Body of pancreas (tissue), 4 donors: ENCODE results near the gene PNMA6F. TPM values are rescaled to one million over a fixed set of nuclear protein-coding genes. Genes with fewer than 3 reads are reported as not detected.

Experiments used
- ATAC-seq: fragments of 150-250 bp; one replicate; pipeline ENCODE4 v1.9.1; 2016
- DNase-seq, 4 donors: peaks; one replicate each; pipeline ENCODE4 v3.0.0-alpha.2; 2019
- H3K27ac ChIP-seq, 4 donors: fragments of 200-600 bp; sonication (generic); 1 replicate in 3 of 4; 2 replicates in 1 of 4; pipeline versions ENCODE4 v1.5.1 to v1.6.1; 2016 to 2019; ENCODE audit warnings: mild to moderate bottlenecking in 1 of 4, mixed read lengths in 1 of 4, moderate library complexity in 1 of 4
- H3K27me3 ChIP-seq, 2 donors: fragments of 200-600 bp; sonication (generic); one replicate each; pipeline ENCODE4 v1.6.0; 2016; ENCODE audit warnings: mild to moderate bottlenecking in 1 of 2
- H3K36me3 ChIP-seq, 2 donors: fragments of 200-600 bp; sonication (generic); replicated peaks in 1 of 2; 2 replicates each; pipeline ENCODE4 v1.5.1; 2016; ENCODE audit warnings: low read depth in 2 of 2; ENCODE audit not compliant: insufficient read depth in 1 of 2
- H3K4me1 ChIP-seq: fragments of 200-600 bp; sonication (generic); one replicate; pipeline ENCODE4 v1.6.0; 2016
- H3K4me3 ChIP-seq, 2 donors: fragments of 200-600 bp; sonication (generic); 1 replicate in 1 of 2; 2 replicates in 1 of 2; pipeline ENCODE4 v1.5.1; 2016 to 2019
- H3K9me3 ChIP-seq, 3 donors: fragments of 200-600 bp; sonication (generic); 1 replicate in 2 of 3; 2 replicates in 1 of 3; pipeline ENCODE4 v1.5.1; 2016
- POLR2A ChIP-seq, 3 donors: fragments of 450-650 bp; IDR thresholded peaks; one replicate each; pipeline ENCODE4 v1.6.1; 2016; ENCODE audit warnings: antibody characterized with exemption in 3 of 3, mild to moderate bottlenecking in 2 of 3
- WGBS, 2 donors: methylation state at CpG; one replicate each; pipeline ENCODE4 v1.1.5; 2017; 5-methylcytosine and 5-hydroxymethylcytosine counted together
- intact Hi-C: fragments of 100-400 bp; cut with DNase I; formaldehyde crosslinking; loops from one replicate; pipeline ENCODE4 v1.15.1; 2023
- total RNA-seq, 2 donors: library from RNA; depleted of rRNA; stranded (reverse); fragments of >200 nt; gene quantifications; one replicate each; pipeline ENCODE4 v1.1.0, GENCODE V29; 2016
- TF ChIP-seq, protein P1 (sequence below), 7 experiments: fragments of 450-650 bp in 4 of 7; fragments of 200-600 bp in 3 of 7; sonication (generic) in 3 of 7; IDR thresholded peaks; one replicate each; pipeline ENCODE4 v1.5.1; 2016 to 2019; ENCODE audit warnings: antibody characterized with exemption in 7 of 7

The PNMA6F gene
- total RNA-seq, 2 donors from 2014 or later = not detected

DNA sequence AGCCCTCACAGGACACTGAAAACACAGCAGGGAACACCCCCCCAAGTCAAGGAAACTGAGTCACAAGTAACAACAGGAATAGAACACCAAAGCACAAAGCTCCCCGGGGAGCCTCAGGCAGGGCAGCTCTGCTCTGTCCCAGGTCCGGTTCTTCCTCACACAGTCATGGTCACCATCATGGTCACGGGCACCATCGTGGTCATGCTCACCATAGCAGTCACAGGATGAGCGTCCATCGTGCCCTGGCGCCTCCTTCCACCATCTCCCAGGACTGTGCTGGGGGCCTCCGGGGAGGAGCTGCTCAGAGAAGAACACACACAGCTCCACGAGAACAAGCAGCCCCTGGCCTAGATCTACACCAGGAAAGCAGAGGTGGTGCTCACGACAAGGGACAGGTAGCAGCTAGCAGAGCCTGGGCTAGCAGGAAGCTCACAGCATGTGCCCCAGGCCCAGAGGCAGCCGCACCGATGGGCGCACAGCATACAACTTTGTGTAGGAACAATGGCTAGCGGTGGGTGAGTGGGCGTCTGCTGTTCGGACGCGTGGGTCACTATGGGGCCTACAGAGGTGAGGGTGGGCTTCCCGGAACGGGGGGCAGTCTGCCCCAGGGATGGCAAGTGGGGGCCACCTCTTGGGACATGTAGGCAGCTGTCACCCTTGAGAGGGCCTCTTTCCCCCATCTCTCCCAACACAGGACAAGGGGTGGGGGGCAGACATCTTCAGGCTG is 3.4 kb downstream of the PNMA6F start:
- Histone ChIP-seq H3K9me3 (no peaks in the 10 kb centered on the region), H3K4me3 (no peak overlapping the region), H3K36me3 (no peaks in the 10 kb centered on the region), H3K4me1 (no peaks in the 10 kb centered on the region), H3K27me3 (no peaks in the 10 kb centered on the region), H3K27ac (no peak overlapping the region)
- TF ChIP-seq POLR2A (IDR thresholded peaks at IDR 0.05) = no peak
- TF ChIP-seq, protein P1, sequence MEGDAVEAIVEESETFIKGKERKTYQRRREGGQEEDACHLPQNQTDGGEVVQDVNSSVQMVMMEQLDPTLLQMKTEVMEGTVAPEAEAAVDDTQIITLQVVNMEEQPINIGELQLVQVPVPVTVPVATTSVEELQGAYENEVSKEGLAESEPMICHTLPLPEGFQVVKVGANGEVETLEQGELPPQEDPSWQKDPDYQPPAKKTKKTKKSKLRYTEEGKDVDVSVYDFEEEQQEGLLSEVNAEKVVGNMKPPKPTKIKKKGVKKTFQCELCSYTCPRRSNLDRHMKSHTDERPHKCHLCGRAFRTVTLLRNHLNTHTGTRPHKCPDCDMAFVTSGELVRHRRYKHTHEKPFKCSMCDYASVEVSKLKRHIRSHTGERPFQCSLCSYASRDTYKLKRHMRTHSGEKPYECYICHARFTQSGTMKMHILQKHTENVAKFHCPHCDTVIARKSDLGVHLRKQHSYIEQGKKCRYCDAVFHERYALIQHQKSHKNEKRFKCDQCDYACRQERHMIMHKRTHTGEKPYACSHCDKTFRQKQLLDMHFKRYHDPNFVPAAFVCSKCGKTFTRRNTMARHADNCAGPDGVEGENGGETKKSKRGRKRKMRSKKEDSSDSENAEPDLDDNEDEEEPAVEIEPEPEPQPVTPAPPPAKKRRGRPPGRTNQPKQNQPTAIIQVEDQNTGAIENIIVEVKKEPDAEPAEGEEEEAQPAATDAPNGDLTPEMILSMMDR (IDR thresholded peaks at IDR 0.05) = no peak
- DNase-seq (no peak), ATAC-seq (no peak)
- intact Hi-C loops = no loop called here
- WGBS, 2 donors = 87% methylated on average over 17 of the region's 20 CpGs; no CpG with 5 or more reads in 1 of the 2 donors

DNA sequence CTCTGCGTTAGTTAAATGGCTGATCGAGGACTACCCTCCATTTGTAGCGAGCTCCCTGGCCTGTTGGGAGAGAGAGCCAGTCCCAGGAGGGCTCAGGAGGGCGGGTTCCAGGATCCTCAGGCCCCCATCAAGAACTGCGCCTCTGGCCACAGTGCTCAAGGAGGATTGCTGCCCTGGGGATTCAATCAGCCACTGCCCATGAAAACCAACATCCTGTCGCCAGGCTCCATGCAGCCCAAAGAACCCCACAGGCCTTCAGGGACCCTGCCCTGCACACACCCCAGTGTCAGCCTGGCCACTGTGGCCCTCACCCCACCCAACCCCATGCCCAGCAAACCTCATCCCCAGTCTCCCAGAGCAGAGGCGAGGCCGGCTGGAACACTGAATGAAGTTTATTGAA is 4.3 kb downstream of the PNMA6F start:
- intact Hi-C loops = no loop called here
- H3K9me3 ChIP-seq = no peaks in the 10 kb centered on the region
- DNase-seq (no peak), ATAC-seq (no peak)
- no peak for TF ChIP-seq POLR2A (IDR thresholded peaks at IDR 0.05)
- TF ChIP-seq, protein P1 (IDR thresholded peaks at IDR 0.05) = no peak
- no peaks in the 10 kb centered on the region for H3K36me3 ChIP-seq
- WGBS, 2 donors = 93% methylated on average over 3 of the region's 8 CpGs; no CpG with 5 or more reads in 1 of the 2 donors
- no peaks in the 10 kb centered on the region for H3K27me3 ChIP-seq
- no peak overlapping the region for H3K27ac ChIP-seq
- H3K4me1 ChIP-seq = no peaks in the 10 kb centered on the region
- H3K4me3 ChIP-seq = no peak overlapping the region

DNA sequence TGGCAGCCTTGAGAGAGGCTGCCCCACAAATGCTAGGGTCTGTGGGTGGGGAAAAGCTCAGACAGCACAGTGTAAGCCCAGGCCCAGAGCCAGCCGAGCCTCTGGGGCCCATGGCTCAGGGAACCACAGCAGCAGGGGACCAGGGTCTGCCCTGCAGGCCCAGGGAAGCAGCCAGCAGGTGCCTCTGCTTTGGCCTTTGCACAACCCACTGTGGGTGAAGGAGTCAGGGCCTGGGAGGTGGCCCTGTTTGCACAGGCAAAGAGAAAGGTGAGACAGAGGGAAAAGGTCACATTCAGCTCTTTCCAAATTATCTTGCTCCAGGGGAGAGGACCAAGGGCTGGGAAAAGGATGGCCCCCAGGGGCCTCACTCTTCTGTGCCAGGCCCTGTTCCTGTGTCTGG is 8.7 kb downstream of the PNMA6F start:
- Histone ChIP-seq H3K27me3 (no peaks in the 10 kb centered on the region), H3K4me1 (no peaks in the 10 kb centered on the region), H3K9me3 (no peaks in the 10 kb centered on the region), H3K4me3 (no peak overlapping the region), H3K36me3 (no peaks in the 10 kb centered on the region), H3K27ac (no peak overlapping the region)
- no peak for ATAC-seq
- intact Hi-C loops = no loop called here
- TF ChIP-seq, protein P1 (IDR thresholded peaks at IDR 0.05) = no peak
- no peak for TF ChIP-seq POLR2A (IDR thresholded peaks at IDR 0.05)
- no CpG with 5 or more reads among the region's 1 CpG for WGBS, 2 donors
- no peak for DNase-seq

DNA sequence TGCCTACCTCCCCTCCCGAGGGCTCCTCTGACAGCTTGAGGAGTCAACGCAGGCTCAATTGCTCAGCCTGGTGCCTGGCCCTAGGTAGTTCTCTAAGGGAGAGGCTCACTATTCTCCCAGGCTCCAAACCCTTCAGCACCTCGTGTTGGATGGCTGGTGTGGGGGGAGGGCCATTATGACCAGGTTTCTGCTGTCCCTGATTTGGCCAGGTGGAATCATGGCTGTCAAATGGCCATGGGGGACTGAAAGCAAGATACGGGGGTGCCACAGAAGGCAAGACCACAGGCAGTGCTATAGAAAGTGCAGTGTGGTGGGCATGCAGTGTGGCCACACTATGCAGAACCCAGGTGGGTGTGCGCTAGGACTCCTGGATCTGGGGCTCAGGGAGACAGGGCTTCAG is 9.5 kb downstream of the PNMA6F start:
- WGBS, 2 donors = 83% methylated on average over 5 of the region's 5 CpGs; no CpG with 5 or more reads in 1 of the 2 donors
- Histone ChIP-seq H3K36me3 (no peaks in the 10 kb centered on the region), H3K9me3 (no peaks in the 10 kb centered on the region), H3K27me3 (no peaks in the 10 kb centered on the region), H3K4me1 (no peaks in the 10 kb centered on the region), H3K27ac (no peak overlapping the region), H3K4me3 (no peak overlapping the region)
- TF ChIP-seq, protein P1 (IDR thresholded peaks at IDR 0.05) = no peak
- no peak for TF ChIP-seq POLR2A (IDR thresholded peaks at IDR 0.05)
- intact Hi-C loops = no loop called here
- DNase-seq (no peak), ATAC-seq (no peak)

DNA sequence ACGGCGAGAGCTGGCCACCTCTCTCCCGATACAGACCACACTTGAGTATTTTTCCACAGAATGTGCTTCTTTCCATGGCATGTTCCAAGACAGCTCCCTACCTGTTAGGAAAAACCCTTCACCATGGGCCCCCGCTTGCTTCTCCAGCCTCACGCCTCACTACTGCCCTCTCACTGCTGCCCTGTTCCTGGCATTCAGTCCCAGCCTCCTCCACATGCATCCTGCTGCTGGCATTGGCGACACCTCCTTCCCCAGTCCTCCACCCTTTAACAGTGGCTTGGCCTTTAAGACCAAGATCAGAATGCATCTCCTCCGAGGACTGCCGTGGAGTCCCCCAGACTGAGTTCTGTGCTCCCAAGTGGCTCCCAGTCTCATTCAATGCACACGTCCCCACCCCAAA is 10.7 kb downstream of the PNMA6F start:
- Histone ChIP-seq H3K36me3 (no peaks in the 10 kb centered on the region), H3K4me1 (no peaks in the 10 kb centered on the region), H3K27me3 (no peaks in the 10 kb centered on the region), H3K9me3 (no peaks in the 10 kb centered on the region), H3K4me3 (no peak overlapping the region), H3K27ac (no peak overlapping the region)
- no peak for TF ChIP-seq POLR2A (IDR thresholded peaks at IDR 0.05)
- TF ChIP-seq, protein P1 (IDR thresholded peaks at IDR 0.05) = no peak
- DNase-seq = no peak
- ATAC-seq = no peak
- WGBS, 2 donors = 86 to 94% methylated on average over 6 to 9 of the region's 9 CpGs
- intact Hi-C loops = no loop called here
